Tibial artery (tissue), 4 donors: Measurements from ENCODE around the gene ERLEC1.
"Not testable (repeated sequence)": the region's sequence is repeated elsewhere in the genome, so short reads cannot be mapped to it uniquely, and the experiment has no call there.

ENCODE experiments used
- DNase-seq, 2 donors: peaks; one replicate each; pipeline ENCODE4 v3.0.0-alpha.2; 2019
- H3K27ac ChIP-seq, 2 donors: fragments of 200-600 bp; sonication (generic) in 1 of 2; 1 replicate in 1 of 2; 2 replicates in 1 of 2; pipeline ENCODE4 v1.5.1; 2018 to 2019; ENCODE audit warnings: mild to moderate bottlenecking in 1 of 2
- H3K27me3 ChIP-seq, 2 donors: fragments of 200-600 bp; sonication (generic) in 1 of 2; one replicate each; pipeline versions ENCODE4 v1.5.1 to v1.6.0; 2016 to 2019
- H3K36me3 ChIP-seq, 3 donors: fragments of 200-600 bp; sonication (generic) in 2 of 3; one replicate each; pipeline ENCODE4 v1.5.1; 2016 to 2019; ENCODE audit warnings: mild to moderate bottlenecking in 2 of 3
- H3K4me1 ChIP-seq, 4 donors: fragments of 200-600 bp; sonication (generic) in 2 of 4; 1 replicate in 3 of 4; 2 replicates in 1 of 4; pipeline ENCODE4 v1.5.1; 2016 to 2019
- H3K4me3 ChIP-seq, 2 donors: fragments of 200-600 bp; sonication (generic) in 1 of 2; 1 replicate in 1 of 2; 2 replicates in 1 of 2; pipeline ENCODE4 v1.5.1; 2018 to 2019; ENCODE audit warnings: mild to moderate bottlenecking in 2 of 2
- H3K9me3 ChIP-seq, 3 donors: fragments of 200-600 bp; sonication (generic) in 1 of 3; one replicate each; pipeline ENCODE4 v1.5.1; 2016 to 2019
- intact Hi-C: fragments of 100-400 bp; cut with DNase I; formaldehyde crosslinking; loops from one replicate; pipeline ENCODE4 v1.15.0; 2023; ENCODE audit warnings: low total_unique reads
- TF ChIP-seq, protein P1 (sequence below), 2 experiments: fragments of 200-600 bp in 1 of 2; fragments of 450-650 bp in 1 of 2; IDR thresholded peaks; one replicate each; pipeline ENCODE4 v1.5.1; 2017 to 2019; ENCODE audit warnings: antibody characterized with exemption in 2 of 2, mild to moderate bottlenecking in 1 of 2, moderate library complexity in 1 of 2

The ERLEC1 gene

DNA sequence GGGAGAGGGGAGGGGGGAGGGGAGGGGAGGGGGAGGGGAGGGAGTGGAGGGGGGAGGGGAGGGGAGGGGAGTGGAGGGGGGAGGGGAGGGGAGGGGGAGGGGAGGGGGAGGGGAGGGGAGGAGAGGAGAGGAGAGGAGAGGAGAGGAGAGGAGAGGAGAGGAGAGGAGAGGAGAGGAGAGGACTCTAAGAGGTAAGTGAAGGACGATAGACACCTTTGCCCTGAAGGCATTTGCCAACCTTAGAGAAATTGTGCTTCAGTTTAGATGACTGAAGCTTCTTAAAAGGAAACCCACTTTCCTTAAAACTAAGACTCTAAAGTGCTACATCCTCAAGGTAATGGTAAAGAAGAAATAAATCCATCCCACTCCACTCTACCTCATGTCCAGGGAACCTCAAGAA, 53.7 kb downstream of the ERLEC1 start:
- H3K9me3 ChIP-seq: no peaks in the 10 kb centered on the region
- peaks cover 0 to 18% (median 6%) of the 10 kb centered on the region in 3 donors for H3K36me3 ChIP-seq
- no peak overlapping the region for H3K4me3 ChIP-seq
- no peaks in the 10 kb centered on the region for H3K27me3 ChIP-seq
- H3K27ac ChIP-seq: no peak overlapping the region
- DNase-seq: no peak
- TF ChIP-seq, protein P1, sequence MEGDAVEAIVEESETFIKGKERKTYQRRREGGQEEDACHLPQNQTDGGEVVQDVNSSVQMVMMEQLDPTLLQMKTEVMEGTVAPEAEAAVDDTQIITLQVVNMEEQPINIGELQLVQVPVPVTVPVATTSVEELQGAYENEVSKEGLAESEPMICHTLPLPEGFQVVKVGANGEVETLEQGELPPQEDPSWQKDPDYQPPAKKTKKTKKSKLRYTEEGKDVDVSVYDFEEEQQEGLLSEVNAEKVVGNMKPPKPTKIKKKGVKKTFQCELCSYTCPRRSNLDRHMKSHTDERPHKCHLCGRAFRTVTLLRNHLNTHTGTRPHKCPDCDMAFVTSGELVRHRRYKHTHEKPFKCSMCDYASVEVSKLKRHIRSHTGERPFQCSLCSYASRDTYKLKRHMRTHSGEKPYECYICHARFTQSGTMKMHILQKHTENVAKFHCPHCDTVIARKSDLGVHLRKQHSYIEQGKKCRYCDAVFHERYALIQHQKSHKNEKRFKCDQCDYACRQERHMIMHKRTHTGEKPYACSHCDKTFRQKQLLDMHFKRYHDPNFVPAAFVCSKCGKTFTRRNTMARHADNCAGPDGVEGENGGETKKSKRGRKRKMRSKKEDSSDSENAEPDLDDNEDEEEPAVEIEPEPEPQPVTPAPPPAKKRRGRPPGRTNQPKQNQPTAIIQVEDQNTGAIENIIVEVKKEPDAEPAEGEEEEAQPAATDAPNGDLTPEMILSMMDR (IDR thresholded peaks at IDR 0.05): no peak
- intact Hi-C loops: no loop called here
- no peaks in the 10 kb centered on the region for H3K4me1 ChIP-seq

DNA sequence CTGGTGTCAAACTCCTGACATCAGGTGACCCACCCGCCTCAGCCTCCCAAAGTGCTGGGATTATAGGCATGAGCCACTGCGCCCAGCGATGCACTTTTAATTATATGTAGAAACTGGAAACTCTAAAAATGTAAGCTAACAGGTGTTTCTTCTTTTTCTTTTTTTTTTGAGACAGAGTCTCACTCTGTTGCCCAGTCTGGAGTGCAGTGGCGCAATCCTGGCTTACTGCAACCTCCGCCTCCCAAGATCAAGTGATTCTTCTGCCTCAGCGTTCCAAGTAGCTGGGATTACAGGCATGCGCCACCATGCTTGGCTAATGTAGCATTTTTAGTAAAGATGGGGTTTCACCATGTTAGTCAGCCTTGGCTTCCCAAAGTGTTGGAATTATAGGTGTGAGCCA, 54.8 kb downstream of the ERLEC1 start:
- H3K27me3 ChIP-seq, H3K27ac ChIP-seq, intact Hi-C loops, DNase-seq, H3K9me3 ChIP-seq, H3K4me1 ChIP-seq, H3K4me3 ChIP-seq: not testable (repeated sequence)
- H3K36me3 ChIP-seq: peaks cover 0 to 14% (median 6%) of the 10 kb centered on the region in 3 donors

DNA sequence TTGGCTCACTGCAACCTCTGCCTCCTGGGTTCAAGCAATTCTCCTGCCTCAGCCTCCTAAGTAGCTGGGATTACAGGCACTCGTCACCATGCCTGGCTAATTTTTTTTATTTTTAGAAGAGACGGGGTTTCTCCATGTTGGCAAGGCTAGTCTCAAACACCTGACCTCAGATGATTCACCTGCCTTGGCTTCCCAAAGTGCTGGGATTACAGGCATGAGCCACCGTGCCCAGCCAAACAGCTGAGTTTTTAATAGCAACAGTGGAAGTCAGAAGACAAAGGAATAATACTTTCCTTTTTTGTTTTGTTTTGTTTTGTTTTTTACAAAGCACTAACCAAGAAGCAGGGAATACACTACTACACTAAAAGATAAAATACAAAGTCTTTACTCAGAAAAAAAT, 56.0 kb downstream of the ERLEC1 start:
- H3K4me3 ChIP-seq: no peak overlapping the region
- no peaks in the 10 kb centered on the region for H3K9me3 ChIP-seq
- intact Hi-C loops: no loop called here
- no peak for DNase-seq
- peaks cover 0 to 6% (median 3%) of the 10 kb centered on the region in 3 donors for H3K36me3 ChIP-seq
- H3K27me3 ChIP-seq: no peaks in the 10 kb centered on the region
- no peak overlapping the region for H3K27ac ChIP-seq
- H3K4me1 ChIP-seq: no peaks in the 10 kb centered on the region
- TF ChIP-seq, protein P1 (IDR thresholded peaks at IDR 0.05): no peak

DNA sequence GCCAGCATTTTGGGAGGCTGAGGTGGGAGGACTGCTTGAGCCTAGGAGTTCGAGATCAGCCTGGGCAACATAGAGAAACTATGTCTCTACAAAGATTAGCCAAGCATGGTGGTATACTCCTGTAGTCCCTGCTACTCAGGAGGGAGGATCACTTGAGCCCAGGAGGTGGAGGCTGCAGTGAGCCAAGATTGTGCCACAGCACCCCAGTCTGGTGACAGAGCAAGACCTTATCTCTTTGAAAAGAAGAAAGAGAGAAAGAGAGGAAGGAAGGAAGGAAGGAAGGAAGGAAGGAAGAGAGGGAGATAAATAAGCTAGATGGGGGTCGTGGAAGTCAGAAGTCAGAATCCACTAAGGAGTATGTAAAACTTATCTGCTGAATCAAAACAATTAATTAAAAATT, 56.8 kb downstream of the ERLEC1 start:
- Histone ChIP-seq H3K4me3 (no peak overlapping the region), H3K27ac (no peak overlapping the region), H3K36me3 (peaks cover 0 to 6% (median 3%) of the 10 kb centered on the region in 3 donors), H3K9me3 (no peaks in the 10 kb centered on the region), H3K27me3 (no peaks in the 10 kb centered on the region), H3K4me1 (no peaks in the 10 kb centered on the region)
- intact Hi-C loops: no loop called here
- no peak for DNase-seq
- TF ChIP-seq, protein P1 (IDR thresholded peaks at IDR 0.05): no peak

DNA sequence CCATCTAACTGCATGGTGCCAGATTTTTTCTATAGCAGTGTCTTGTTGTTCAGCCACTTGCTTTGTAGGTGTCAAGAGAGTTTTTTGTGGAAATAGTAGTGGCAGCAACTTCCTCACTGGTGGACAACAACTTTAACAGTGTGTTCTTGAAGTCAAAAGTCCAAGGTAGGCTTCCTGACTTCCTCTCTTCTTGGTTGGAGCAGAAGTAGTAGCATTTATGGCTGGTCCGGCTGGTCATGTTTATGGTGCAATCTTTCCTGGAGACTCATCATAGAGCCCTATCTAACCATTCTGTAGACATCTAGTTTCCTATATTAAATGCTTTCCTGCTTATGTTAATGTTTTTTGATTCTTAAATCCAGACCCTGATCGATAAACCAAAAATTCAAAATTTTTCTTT, 61.2 kb downstream of the ERLEC1 start:
- no peaks in the 10 kb centered on the region for H3K9me3 ChIP-seq
- intact Hi-C loops: no loop called here
- no peak overlapping the region for H3K4me3 ChIP-seq
- H3K36me3 ChIP-seq: peaks cover 0 to 17% (median 4%) of the 10 kb centered on the region in 3 donors
- no peaks in the 10 kb centered on the region for H3K4me1 ChIP-seq
- no peak overlapping the region for H3K27ac ChIP-seq
- no peak for DNase-seq
- no peaks in the 10 kb centered on the region for H3K27me3 ChIP-seq
- TF ChIP-seq, protein P1 (IDR thresholded peaks at IDR 0.05): no peak

GRCh38 chr2:53851052-53851757, 64.4 kb downstream of the ERLEC1 start:
- peaks cover 0 to 42% (median 17%) of the 10 kb centered on the region in 3 donors for H3K36me3 ChIP-seq
- H3K4me3 ChIP-seq, DNase-seq, H3K9me3 ChIP-seq, H3K4me1 ChIP-seq, H3K27me3 ChIP-seq, intact Hi-C loops, H3K27ac ChIP-seq: not testable (repeated sequence)
